ENCODE results near the gene NPIPB4. TPM values are rescaled to one million over a fixed set of nuclear protein-coding genes. Genes with fewer than 3 reads are reported as not detected.
"Not testable (repeated sequence)": the region's sequence is repeated elsewhere in the genome, so short reads cannot be mapped to it uniquely, and the experiment has no call there.

The NPIPB4 gene
- total and polyA plus RNA-seq, 11 donors = 4.4 to 71.4 (median 24.6) TPM

DNA sequence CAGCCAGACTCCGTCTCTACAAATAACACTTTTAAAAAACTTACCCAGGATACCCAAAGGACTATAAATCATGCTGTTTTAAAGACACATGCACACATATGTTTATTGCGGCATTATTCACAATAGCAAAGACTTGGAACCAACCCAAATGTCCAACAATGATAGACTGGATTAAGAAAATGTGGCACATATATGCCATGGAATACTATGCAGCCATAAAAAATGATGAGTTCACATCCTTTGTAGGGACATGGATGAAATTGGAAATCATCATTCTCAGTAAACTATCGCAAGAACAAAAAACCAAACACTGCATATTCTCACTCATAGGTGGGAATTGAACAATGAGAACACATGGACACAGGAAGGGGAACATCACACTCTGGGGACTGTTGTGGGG, 34.3 kb downstream of the NPIPB4 start:
- not testable (repeated sequence) for DNase-seq, H3K27me3 ChIP-seq, H3K27ac ChIP-seq, H3K4me3 ChIP-seq, H3K9me3 ChIP-seq, H3K36me3 ChIP-seq, ATAC-seq
- WGBS, 4 donors = 85 to 98% (median 96%) methylated on average over 2 of the region's 3 CpGs
- peaks cover 0 to 20% (median 6%) of the 10 kb centered on the region in 12 donors for H3K4me1 ChIP-seq
- intact Hi-C loops (cut with DNase I) = loop anchor here in 1 of 10 donors (10.0 kb wide), 1 partner anchor 132 kb away; the partner anchor contains the start of gene UQCRC2

DNA sequence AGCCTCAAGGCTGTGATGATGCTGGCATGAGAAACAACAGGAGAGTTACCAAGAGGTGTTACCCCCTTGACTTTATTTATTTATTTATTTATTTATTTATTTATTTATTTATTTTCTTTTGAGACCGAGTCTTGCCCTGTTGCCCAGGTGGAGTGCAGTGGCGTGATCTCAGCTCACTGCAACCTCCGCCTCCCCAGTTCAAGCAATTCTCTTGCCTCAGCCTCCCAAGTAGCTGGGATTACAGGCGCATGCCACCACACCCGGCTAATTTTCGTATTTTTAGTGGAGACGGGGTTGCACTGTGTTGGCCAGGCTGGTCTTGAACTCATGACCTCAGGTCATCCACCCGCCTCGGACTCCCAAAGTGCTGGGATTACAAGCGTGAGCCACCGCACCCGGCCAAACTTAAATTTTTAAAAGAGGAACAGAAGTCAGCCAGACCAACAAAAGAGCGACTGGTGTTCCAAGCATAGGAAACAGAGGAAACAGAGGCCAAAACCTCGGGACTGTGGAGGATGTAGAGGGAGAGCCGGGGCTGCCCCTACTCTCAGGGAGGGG, 36.6 kb downstream of the NPIPB4 start:
- Histone ChIP-seq H3K27ac (peak overlapping the region; percentile 54 to 93 (median 82)), H3K4me1 (peaks cover 0 to 22% (median 6%) of the 10 kb centered on the region in 12 donors), H3K4me3 (peak overlapping the region in 11 of 12 donors; percentile 42 to 72 (median 60)), H3K36me3 (peaks cover 0 to 14% (median 5%) of the 10 kb centered on the region in 9 donors)
- ATAC-seq, H3K9me3 ChIP-seq, H3K27me3 ChIP-seq, DNase-seq: not testable (repeated sequence)
- intact Hi-C loops (cut with DNase I) = loop anchor here in 1 of 10 donors (10.0 kb wide), 1 partner anchor 134 kb away; the partner anchor contains the start of gene UQCRC2
- WGBS, 4 donors = 82 to 86% (median 84%) methylated on average over 15 of the region's 15 CpGs

DNA sequence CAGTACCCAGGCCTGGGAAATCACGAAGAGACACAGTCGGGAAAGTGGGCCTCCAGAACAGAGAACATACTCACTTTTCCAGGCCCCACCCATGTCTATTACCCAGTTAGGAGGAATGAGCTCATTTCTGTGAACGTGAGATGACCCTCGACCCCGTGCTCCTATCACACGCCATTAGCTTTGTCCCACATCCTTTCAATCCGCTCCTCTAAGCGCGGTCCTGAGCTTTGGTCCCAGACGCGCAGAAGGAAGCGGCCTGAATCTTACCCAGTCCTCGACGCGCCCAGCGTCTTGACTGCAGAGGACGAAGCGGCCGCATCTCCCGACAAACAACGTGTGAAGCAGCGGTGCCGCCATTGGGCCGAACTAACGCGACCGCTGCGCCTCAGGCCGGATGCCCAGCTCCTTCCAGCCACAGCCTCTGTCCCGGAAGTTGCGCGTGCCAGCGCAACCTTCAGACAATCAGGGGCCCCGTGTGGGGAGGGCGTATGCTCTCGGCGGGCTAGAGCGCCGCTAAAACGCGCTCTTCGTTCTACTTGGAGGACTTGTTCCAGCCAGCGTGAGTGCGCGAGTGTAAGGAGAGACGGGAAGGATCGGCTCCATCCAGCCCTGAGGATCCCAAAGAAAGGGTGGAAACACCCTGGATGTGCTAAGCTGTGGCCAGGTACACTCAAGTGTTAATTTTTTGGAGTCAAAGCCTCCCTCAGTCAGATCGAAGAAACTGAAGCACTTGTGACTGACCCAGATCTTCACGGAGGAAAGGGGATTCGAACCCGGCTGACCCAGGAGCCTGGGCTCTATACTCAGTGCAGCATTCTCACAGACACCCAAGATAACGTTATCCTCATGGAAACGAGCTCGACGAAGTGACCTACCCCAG, 37.3 kb downstream of the NPIPB4 start:
- intact Hi-C loops (cut with DNase I) = loop anchor here in 1 of 10 donors (10.0 kb wide), 1 partner anchor 135 kb away; the partner anchor contains the start of gene UQCRC2
- H3K9me3 ChIP-seq, H3K27me3 ChIP-seq: not testable (repeated sequence)
- peak overlapping the region; percentile 54 to 93 (median 82) for H3K27ac ChIP-seq
- peak in 1 of 2 donors; percentile 42 for TF ChIP-seq POLR2A (IDR thresholded peaks at IDR 0.05)
- DNase-seq (peak; percentile 72 to 88 (median 81)), ATAC-seq (peak; percentile 94 to 99 (median 98))
- H3K4me1 ChIP-seq = peaks cover 0 to 22% (median 5%) of the 10 kb centered on the region in 12 donors
- H3K4me3 ChIP-seq = peak overlapping the region; percentile 42 to 72 (median 60)
- 3 to 7% (median 3%) methylated on average over 24 to 55 of the region's 55 CpGs for WGBS, 4 donors
- H3K36me3 ChIP-seq = peaks cover 0 to 19% (median 5%) of the 10 kb centered on the region in 9 donors

DNA sequence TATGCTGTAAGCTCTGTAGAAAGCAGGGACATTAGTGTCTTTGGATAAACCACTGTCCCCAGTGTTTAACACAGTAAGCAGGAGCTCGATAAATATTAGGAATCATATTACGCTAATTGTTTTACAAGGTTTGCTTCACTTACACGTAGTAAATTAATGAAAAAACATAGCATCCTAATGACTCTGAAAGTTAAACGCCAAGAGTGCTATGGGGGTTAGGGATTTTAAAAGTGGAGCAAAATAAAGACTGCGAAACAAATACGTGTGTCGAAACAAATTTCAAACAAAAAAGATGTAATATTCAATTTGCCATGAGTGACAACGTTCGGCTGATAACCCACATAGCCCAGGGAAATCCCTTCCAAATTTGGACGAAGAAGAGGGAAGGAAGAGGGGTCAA, 37.9 kb downstream of the NPIPB4 start:
- not testable (repeated sequence) for H3K27me3 ChIP-seq, ATAC-seq, DNase-seq, H3K9me3 ChIP-seq
- Histone ChIP-seq H3K4me1 (peaks cover 0 to 22% (median 5%) of the 10 kb centered on the region in 12 donors), H3K36me3 (peaks cover 0 to 23% (median 5%) of the 10 kb centered on the region in 9 donors), H3K4me3 (peak overlapping the region in 11 of 12 donors; percentile 42 to 72 (median 60)), H3K27ac (peak overlapping the region in 11 of 12 donors; percentile 73 to 93 (median 84))
- intact Hi-C loops (cut with DNase I) = loop anchor here in 1 of 10 donors (10.0 kb wide), 1 partner anchor 135 kb away; the partner anchor contains the start of gene UQCRC2
- WGBS, 4 donors = 46 to 52% (median 50%) methylated on average over 9 to 10 of the region's 10 CpGs

DNA sequence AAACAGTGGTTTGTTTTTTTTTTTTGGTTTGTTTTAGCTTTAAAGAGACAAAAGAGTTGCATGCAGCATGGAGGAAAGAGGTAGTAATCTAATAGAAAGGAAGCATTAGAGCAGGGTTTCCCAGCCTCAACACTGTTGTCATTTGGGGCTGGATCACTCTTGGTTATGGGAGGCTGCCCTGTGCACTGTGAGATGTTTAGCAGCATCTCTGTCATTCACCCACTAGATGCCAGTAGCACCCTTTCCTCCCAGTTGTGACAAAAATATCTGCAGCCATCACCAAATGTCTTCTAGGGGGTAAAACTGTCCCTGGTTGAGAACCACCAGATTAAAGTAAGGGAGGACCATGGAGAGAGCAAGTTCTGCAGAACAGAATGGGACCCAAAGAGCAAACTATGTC, 40.5 kb downstream of the NPIPB4 start:
- Histone ChIP-seq H3K36me3 (peaks cover 0 to 46% (median 25%) of the 10 kb centered on the region in 9 donors), H3K4me1 (peaks cover 0 to 26% (median 5%) of the 10 kb centered on the region in 12 donors)
- H3K27ac ChIP-seq; H3K27me3 ChIP-seq; DNase-seq; ATAC-seq; H3K9me3 ChIP-seq; intact Hi-C loops (cut with DNase I); H3K4me3 ChIP-seq: not testable (repeated sequence)

DNA sequence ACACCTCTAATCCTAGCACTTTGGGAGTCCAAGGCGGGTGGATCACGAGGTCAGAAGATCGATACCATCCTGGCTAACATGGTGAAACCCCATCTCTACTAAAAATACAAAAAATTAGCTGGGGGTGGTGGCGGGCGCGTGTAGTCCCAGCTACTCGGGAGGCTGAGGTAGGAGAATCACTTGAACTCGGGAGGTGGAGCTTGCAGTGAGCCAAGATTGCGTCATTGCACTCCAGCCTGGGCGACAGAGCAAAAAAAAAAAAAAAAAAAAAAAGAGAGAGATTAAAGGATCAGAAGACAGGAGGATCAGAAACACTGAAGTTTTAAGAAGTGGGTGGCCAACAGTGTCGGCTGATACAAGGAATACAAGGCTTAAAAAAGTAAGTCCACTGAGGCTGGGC, 41.9 kb downstream of the NPIPB4 start:
- H3K4me1 ChIP-seq = peaks cover 0 to 23% (median 4%) of the 10 kb centered on the region in 12 donors

DNA sequence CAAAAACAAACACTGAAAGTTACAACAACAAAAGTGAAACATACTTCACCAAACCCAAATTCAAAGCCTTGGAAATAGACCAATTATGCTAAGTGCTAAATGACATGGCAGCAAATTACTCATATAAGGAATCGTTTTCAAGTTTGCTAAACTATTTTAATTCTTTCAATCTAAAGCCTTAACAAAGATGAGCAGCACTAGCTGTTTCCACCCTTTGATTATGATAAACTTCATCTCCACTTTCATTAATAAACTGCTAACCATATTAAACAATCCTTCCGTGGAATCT, 55.2 kb downstream of the NPIPB4 start:
- H3K36me3 ChIP-seq = peaks cover 0 to 21% (median 3%) of the 10 kb centered on the region in 9 donors
- H3K4me1 ChIP-seq; intact Hi-C loops (cut with DNase I); H3K27me3 ChIP-seq; H3K4me3 ChIP-seq; DNase-seq; H3K9me3 ChIP-seq; ATAC-seq: not testable (repeated sequence)
- 74 to 83% (median 75%) methylated on average over 2 of the region's 2 CpGs for WGBS, 4 donors
- H3K27ac ChIP-seq = peak overlapping the region in 1 of 12 donors; percentile 71

More for the DNA sequence above, 41.9 kb downstream of the NPIPB4 start:
- DNase-seq; intact Hi-C loops (cut with DNase I); H3K4me3 ChIP-seq; H3K27ac ChIP-seq; ATAC-seq; H3K27me3 ChIP-seq; H3K9me3 ChIP-seq: not testable (repeated sequence)
- 85 to 92% (median 86%) methylated on average over 11 of the region's 11 CpGs for WGBS, 4 donors
- H3K36me3 ChIP-seq = peaks cover 0 to 58% (median 37%) of the 10 kb centered on the region in 9 donors

All from heart left ventricle (tissue), 16 donors.